Kasumi-1 (cell line): ENCODE measurements around the gene TMPRSS13.

Source experiments
- DNase-seq, 2 experiments: peaks; one replicate each; lab custom pipeline; 2025; lab: John Stamatoyannopoulos, UW

The TMPRSS13 gene

GRCh38 chr11:117913736-117914397 is 15.3 kb downstream of the TMPRSS13 start:
- no peak for DNase-seq

- no peak for DNase-seq
Measured at GRCh38 chr11:117912497-117912896, 16.7 kb downstream of the TMPRSS13 start.

- no peak for DNase-seq
Measured at GRCh38 chr11:117911694-117912093, 17.5 kb downstream of the TMPRSS13 start.

GRCh38 chr11:117910941-117911655 is 18.1 kb downstream of the TMPRSS13 start:
- no peak for DNase-seq

DNA sequence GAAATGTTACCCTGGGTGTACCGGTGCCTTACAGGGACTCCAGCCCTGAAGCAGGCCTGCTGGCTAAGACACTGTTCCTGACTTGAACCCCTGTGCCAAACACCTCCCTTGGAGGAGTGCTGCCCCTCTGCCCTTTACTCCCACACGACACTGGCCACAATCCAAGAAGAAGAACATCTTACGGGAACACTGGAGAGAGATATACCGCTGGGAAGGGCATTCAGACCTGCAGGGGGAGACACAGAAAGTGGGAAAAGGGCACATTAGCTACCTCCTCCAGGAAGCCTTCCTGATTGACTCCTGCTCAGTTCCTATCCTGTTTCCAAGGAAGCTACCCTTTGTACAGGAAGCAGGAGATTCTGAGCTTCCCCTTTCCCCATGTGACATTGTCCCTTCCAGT is 18.7 kb downstream of the TMPRSS13 start:
- DNase-seq = no peak

GRCh38 chr11:117909611-117910382 is 19.4 kb downstream of the TMPRSS13 start:
- no peak for DNase-seq

DNA sequence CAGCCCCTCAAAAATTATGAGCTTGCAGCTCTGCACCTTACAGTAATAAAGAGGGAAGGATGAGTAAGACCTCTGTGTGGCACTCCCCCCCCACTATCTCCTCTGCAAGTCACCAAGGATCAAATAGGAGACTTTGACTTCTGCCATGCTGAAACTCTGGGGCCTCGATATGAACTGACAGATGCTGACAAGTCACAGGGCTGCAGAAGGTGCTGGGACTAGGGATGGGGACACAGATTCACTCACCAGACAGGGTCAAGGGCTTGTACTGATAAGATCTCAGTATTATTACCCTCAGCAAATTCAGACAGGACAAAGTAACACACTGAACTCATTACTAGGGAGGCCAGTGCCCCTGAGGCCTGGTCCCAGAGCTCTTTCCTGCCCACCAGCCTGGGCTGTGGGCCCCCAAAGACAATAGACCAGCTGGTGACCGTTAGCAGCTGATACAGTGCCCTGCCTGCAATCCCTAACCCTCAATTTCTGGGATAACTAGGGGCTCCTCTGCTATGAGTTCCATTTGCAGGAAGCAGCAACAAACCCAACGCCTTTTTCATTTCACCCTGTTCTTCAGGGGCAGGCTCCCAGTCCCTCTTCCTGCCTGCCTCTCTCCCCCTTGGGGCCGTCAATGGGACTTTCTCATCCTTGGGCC is 20.1 kb downstream of the TMPRSS13 start:
- DNase-seq = no peak

DNA sequence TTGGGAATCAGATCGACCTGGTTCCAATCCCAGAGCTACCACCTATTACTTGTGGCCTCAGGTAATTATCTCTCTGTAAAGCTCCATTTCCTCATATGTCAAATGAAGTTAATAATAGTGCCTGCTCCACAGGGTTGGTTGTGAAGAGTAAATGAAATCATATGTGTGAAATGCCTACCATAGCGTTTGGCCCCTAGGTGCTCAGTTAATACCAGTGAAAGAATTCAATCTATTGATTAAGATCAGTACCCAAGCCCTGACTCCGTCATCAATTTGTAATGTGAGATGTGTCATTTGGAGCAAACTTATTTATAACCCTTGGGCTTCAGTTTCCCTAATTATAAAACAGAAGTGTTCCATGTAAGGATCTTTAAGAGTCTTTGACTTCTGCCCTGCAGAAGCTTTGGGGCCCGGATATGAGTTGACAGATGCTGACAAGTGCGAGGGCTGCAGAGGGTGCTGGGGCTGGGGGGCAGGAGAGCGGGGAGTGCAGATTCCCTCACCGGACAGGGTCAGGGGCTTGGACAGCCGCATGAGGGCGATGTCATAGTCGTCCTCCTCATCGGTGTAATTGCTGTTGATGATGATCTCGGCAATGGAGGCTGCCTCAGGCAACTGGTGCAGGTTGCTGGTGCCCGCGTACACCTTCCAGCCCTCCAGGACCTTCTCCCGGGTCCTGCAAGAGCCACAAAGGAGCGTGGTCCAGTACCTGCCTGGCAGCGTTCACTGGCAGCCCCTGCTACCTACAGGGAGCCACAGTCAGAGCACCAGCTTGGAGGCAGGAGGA is 20.9 kb downstream of the TMPRSS13 start:
- DNase-seq = no peak

DNA sequence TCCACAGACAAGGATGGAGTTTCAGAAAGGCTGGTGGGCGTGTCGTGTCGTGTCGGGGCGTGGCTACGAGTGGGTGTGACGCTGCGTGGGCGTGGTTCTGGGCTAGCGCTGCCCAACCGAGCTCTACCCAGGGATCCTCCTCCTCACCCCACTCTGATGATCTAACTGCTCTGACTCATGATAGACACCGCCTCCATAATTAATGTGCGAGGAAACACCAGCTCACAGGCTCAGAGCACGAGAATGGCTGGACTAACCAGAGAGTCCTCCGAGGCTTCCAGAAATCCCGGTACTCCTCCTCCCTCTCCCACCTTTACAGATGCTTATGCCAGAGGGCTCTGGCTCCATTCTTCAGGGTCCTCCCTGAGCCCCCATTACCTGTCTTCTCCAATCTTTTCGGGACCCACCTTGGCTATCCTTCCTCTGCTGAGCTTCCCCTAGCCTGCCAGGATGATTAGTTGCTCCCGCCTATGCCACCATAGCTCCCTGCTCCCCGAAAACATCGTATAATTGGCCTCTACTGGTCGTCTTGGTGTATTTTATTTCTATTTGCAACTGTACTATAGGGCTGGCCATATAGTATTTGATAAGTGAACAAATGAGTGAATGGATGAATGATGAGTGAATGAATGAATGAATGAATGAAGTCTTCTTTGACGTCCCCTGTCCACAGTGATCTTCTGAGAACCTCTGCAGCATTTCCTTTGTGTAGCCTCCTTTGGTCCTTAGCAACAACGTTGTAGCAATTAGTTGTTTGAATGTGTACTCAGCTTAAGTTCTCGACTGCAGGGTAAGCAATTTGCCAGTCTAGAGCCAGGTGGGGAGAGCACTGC is 21.7 kb downstream of the TMPRSS13 start:
- DNase-seq = peak; percentile 56 to 64

DNA sequence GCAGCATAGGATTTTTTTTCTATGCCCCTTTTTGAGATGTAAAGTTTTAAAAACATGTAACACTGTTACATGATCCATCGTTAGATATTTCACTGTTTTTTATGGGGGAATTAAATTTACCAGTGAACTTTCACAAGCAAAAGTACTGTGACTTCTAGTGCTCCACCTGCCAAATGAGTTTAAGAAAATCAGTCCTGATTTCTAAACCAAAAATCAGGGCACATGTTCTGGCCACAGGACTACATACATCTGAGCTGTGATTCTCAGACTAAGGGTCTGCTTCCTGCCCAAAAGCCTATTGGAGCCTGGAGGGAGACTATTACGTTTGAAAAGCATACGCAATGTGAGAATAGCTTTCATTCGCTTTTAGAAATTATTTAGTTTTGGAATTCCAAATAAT is 22.5 kb downstream of the TMPRSS13 start:
- DNase-seq = no peak

DNA sequence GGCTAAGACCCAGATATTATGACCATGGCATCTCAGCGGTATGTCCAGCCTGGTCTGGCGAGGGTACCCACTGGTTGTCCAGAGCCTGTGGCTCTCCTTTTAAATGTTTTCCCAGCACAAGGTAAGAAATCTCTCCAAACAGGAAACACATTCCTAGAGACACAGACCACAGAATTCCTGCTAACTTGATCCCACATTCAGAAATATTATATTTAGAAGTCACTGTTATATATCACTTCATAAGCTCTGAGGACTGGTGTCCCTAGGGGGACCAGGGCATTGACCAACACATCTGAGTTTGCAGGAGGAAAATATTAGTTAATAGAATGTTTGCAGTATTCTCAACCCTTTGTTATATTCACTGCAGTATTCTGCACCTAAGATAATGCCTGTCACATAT is 23.1 kb downstream of the TMPRSS13 start:
- DNase-seq = no peak

DNA sequence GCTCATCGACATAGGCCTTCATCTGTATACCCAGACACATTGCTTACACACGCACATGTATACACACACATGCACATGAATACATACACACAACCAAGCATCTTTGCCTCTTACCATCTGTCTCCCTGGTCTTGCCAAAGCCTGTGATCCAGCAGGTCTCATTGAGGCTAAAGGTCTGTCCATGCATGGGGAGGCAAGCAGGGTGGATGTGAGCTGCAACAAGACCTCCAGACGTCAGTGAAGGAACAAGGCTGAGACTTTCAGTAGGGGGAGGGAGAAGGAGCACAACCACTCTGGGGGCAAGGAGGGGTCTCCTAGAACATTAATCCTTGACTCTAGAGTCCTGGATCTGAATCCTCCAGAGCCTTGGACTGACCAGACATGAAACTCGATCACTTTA is 23.7 kb downstream of the TMPRSS13 start:
- no peak for DNase-seq

- no peak for DNase-seq
Measured at GRCh38 chr11:117903505-117904382, 25.5 kb downstream of the TMPRSS13 start.

DNA sequence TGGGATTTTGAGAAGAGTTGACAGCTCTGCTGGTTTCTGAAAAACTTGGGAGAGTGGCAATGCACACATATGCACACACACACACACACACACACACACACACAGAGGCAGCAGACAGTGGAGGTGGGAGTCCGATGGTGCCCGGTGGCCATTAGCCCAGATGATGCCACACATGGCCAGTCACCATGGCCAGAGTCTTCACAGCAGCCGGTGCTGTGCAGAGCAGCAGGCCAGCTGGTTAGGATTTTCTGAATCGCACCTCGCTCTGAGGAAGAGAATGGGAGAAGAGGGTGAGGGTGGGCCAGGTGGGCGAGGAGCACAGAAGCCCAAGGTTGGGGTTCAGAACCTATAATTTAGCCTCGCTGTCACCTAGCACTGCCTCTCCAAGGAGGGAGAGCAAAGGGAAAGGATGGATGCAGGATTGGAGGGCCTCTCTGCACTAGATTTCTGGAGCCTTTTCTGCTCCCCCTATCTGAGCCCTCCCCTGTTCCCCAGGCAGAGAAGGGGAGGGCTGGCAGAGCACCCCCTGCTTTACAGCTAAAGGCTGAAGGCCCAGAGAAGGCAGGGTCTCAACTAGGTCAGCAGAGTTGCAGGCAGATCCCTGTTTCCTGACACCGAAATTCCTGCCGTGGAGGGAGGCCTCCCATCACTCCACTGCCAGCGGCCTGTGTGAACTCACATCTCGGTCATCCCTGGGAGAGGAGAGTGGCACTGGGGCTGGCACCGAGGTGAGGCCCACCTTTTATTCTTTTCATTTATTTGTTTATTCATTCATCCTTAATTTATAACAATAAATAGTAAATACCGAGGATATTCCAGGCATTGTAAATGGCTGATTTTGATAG is 27.0 kb downstream of the TMPRSS13 start:
- DNase-seq = no peak

DNA sequence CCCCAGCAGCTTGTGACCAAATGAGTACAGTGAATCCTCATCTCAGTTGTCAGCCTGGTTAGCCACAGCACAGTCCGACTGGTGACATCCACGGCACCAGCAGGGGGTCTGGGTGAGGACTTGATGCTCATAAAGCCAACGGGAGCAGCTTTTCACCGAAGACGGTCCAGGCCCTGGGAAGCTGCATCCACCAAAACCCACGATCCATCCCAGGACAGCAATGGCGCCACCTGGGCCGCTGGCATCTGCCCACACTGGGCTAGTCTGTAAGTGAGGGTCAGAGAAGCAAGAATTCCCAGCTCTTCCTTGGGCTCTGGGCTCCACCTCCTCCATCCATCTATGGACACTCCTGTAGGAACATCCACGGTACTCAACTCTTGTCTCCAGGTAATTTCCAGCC is 27.6 kb downstream of the TMPRSS13 start:
- no peak for DNase-seq

DNA sequence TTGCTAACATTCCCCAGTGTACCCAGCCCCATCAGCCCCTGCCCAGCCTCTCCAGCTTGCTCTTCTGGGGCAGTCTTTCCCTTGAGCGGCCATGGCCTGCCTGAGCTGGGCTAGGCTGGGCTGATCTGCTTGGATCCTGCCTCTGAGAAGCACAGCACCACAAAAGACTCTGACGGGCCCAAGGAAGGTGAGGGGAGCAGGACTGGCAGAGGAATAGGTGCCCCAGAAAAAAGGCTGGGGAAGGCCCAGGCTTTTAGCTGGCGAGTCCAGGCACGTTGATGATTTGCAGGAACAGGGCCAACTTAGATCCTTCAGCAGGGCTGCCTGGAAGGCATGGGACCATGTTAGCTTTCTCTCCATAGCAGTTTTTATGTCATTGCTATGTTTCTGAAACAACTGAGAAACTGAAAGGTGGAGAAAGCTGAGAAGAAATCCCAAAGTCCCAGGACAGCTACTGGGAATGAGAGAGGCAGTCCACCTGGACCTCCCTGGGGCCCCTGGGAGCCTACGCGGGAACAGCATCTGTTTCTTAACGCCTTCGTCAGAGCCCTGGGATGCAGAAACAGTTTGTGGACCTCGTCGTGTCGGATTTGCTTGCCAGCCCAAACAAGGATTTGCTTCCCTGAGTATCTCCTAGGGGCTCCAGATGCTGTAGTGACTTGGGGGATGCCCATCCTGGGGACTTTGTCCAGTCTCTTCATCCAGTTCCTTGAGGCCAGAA is 28.3 kb downstream of the TMPRSS13 start:
- no peak for DNase-seq

GRCh38 chr11:117900121-117900648 is 29.0 kb downstream of the TMPRSS13 start:
- no peak for DNase-seq

GRCh38 chr11:117898059-117898458 is 31.1 kb downstream of the TMPRSS13 start:
- no peak for DNase-seq
